Sigmoid colon (tissue), 7 donors: ENCODE measurements around the gene SDC4. TPM values are rescaled to one million over a fixed set of nuclear protein-coding genes. Genes with fewer than 3 reads are reported as not detected.

ENCODE experiments used
- DNase-seq: peaks from one replicate; pipeline ENCODE4 v3.0.0-alpha.2; 2019
- H3K27ac ChIP-seq, 4 donors: fragments of 200-600 bp; sonication (generic); one replicate each; pipeline ENCODE4 v1.5.1; 2016 to 2019; ENCODE audit warnings: mild to moderate bottlenecking in 1 of 4
- H3K27me3 ChIP-seq, 3 donors: fragments of 200-600 bp; sonication (generic); one replicate each; pipeline ENCODE4 v1.5.1; 2019; ENCODE audit warnings: mild to moderate bottlenecking in 1 of 3
- H3K36me3 ChIP-seq, 4 donors: fragments of 200-600 bp; sonication (generic); one replicate each; pipeline ENCODE4 v1.5.1; 2016 to 2019
- H3K4me1 ChIP-seq, 4 donors: fragments of 200-600 bp; sonication (generic); one replicate each; pipeline ENCODE4 v1.5.1; 2017 to 2019
- H3K4me3 ChIP-seq, 4 donors: fragments of 200-600 bp; sonication (generic); one replicate each; pipeline ENCODE4 v1.5.1; 2017 to 2019; ENCODE audit warnings: mild to moderate bottlenecking in 2 of 4, moderate library complexity in 1 of 4
- H3K9me3 ChIP-seq, 4 donors: fragments of 200-600 bp in 3 of 4; sonication (generic) in 3 of 4; one replicate each; pipeline versions ENCODE4 v1.5.1 to v1.6.1; 2013 to 2019
- CTCF ChIP-seq, 4 experiments: fragments of 450-650 bp in 3 of 4; fragments of 200-600 bp in 1 of 4; IDR thresholded peaks; one replicate each; pipeline ENCODE4 v1.5.1; 2016 to 2019; ENCODE audit warnings: antibody characterized with exemption in 4 of 4, mild to moderate bottlenecking in 3 of 4, moderate library complexity in 2 of 4
- EP300 ChIP-seq, 4 donors: sonication (generic); formaldehyde crosslinking; IDR thresholded peaks; one replicate each; pipeline ENCODE4 v1.6.1; 2017; ENCODE audit warnings: antibody characterized with exemption in 4 of 4
- POLR2A ChIP-seq, 2 donors: fragments of 450-650 bp; IDR thresholded peaks; one replicate each; pipeline ENCODE4 v1.6.1; 2016; ENCODE audit warnings: antibody characterized with exemption in 2 of 2, mild to moderate bottlenecking in 2 of 2, moderate library complexity in 2 of 2
- POLR2AphosphoS5 ChIP-seq, 4 donors: sonication (generic); formaldehyde crosslinking; IDR thresholded peaks; one replicate each; pipeline ENCODE4 v1.6.1; 2017; ENCODE audit warnings: antibody characterized with exemption in 4 of 4
- WGBS, 2 donors: extraction: QIAGEN DNeasy Blood & Tissue Kit; methylation state at CpG; one replicate each; pipeline ENCODE4 v1.1.7; 2013; 5-methylcytosine and 5-hydroxymethylcytosine counted together
- intact Hi-C: fragments of 100-400 bp; cut with DNase I; formaldehyde crosslinking; loops from one replicate; pipeline ENCODE4 v1.15.1; 2023
- polyA plus RNA-seq, 3 donors: library from polyadenylated mRNA; stranded (reverse); fragments of 200-250 nt; gene quantifications; one replicate each; pipeline ENCODE4 v1.2.3, GENCODE V29; 2013
- total RNA-seq, 4 donors: library from RNA; depleted of rRNA; stranded (reverse); fragments of >200 nt; gene quantifications; one replicate each; pipeline ENCODE4 v1.1.0, GENCODE V29; 2016
- donor health status: healthy with polysubstance abuse.
- donor health status: Bipolar disorder and iron deficiency.
- donor health status: healthy.

Gene SDC4
- total and polyA plus RNA-seq, 7 donors = 22.2 to 149 (median 79.9) TPM

GRCh38 chr20:45320948-45321595, 27.2 kb downstream of the SDC4 start:
- Histone ChIP-seq H3K27me3 (peaks cover 3 to 15% (median 9%) of the 10 kb centered on the region in 3 donors), H3K36me3 (peaks cover 5 to 18% (median 11%) of the 10 kb centered on the region in 4 donors), H3K4me1 (peaks cover 0 to 6% (median 2%) of the 10 kb centered on the region in 4 donors), H3K9me3 (no peaks in the 10 kb centered on the region), H3K27ac (no peak overlapping the region), H3K4me3 (no peak overlapping the region)
- intact Hi-C loops = loop anchor here (5.0 kb wide), 1 partner anchor 41 kb away; the partner anchor contains the start of gene SYS1
- TF ChIP-seq POLR2A (IDR thresholded peaks at IDR 0.05) = no peak
- no peak for TF ChIP-seq POLR2AphosphoS5 (IDR thresholded peaks at IDR 0.05)
- TF ChIP-seq CTCF (IDR thresholded peaks at IDR 0.05) = no peak
- no peak for TF ChIP-seq EP300 (IDR thresholded peaks at IDR 0.05)
- 56 to 60% methylated on average over 5 of the region's 5 CpGs for WGBS, 2 donors
- no peak for DNase-seq

- WGBS, 2 donors = 81 to 86% methylated on average over 2 of the region's 2 CpGs
- TF ChIP-seq CTCF (IDR thresholded peaks at IDR 0.05) = no peak
- no peak for TF ChIP-seq POLR2A (IDR thresholded peaks at IDR 0.05)
- no peak for TF ChIP-seq EP300 (IDR thresholded peaks at IDR 0.05)
- no peak for TF ChIP-seq POLR2AphosphoS5 (IDR thresholded peaks at IDR 0.05)
- peaks cover 3 to 34% (median 13%) of the 10 kb centered on the region in 3 donors for H3K27me3 ChIP-seq
- no peak for DNase-seq
- peaks cover 0 to 8% (median 2%) of the 10 kb centered on the region in 4 donors for H3K4me1 ChIP-seq
- H3K36me3 ChIP-seq = no peaks in the 10 kb centered on the region
- H3K9me3 ChIP-seq = no peaks in the 10 kb centered on the region
- no peak overlapping the region for H3K27ac ChIP-seq
- intact Hi-C loops = loop anchor here (1.0 to 2.0 kb wide), 2 partner anchors 118 to 452 kb away; no protein-coding TSS in a partner anchor
- no peak overlapping the region for H3K4me3 ChIP-seq
Observed at GRCh38 chr20:45318948-45319347, 29.3 kb downstream of the SDC4 start.

- TF ChIP-seq CTCF (IDR thresholded peaks at IDR 0.05) (no peak), POLR2A (IDR thresholded peaks at IDR 0.05) (no peak), POLR2AphosphoS5 (IDR thresholded peaks at IDR 0.05) (no peak), EP300 (IDR thresholded peaks at IDR 0.05) (no peak)
- no peaks in the 10 kb centered on the region for H3K36me3 ChIP-seq
- no peak for DNase-seq
Observed at GRCh38 chr20:45318386-45318939, 29.8 kb downstream of the SDC4 start.

GRCh38 chr20:45317826-45318225, 30.4 kb downstream of the SDC4 start:
- Histone ChIP-seq H3K36me3 (no peaks in the 10 kb centered on the region), H3K9me3 (no peaks in the 10 kb centered on the region), H3K27me3 (peaks cover 3 to 39% (median 18%) of the 10 kb centered on the region in 3 donors), H3K4me1 (peaks cover 0 to 8% (median 2%) of the 10 kb centered on the region in 4 donors), H3K4me3 (no peak overlapping the region), H3K27ac (no peak overlapping the region)
- WGBS, 2 donors = 75 to 88% methylated on average over 3 of the region's 3 CpGs
- no peak for DNase-seq
- TF ChIP-seq POLR2A (IDR thresholded peaks at IDR 0.05) = no peak
- no peak for TF ChIP-seq POLR2AphosphoS5 (IDR thresholded peaks at IDR 0.05)
- TF ChIP-seq CTCF (IDR thresholded peaks at IDR 0.05) = no peak
- no peak for TF ChIP-seq EP300 (IDR thresholded peaks at IDR 0.05)
- intact Hi-C loops = loop anchor here (2.0 kb wide), 1 partner anchor 453 kb away; no protein-coding TSS in a partner anchor

More at GRCh38 chr20:45318386-45318939, 29.8 kb downstream of the SDC4 start:
- 76 to 78% methylated on average over 7 of the region's 7 CpGs for WGBS, 2 donors
- no peak overlapping the region for H3K4me3 ChIP-seq
- no peak overlapping the region for H3K27ac ChIP-seq
- peaks cover 0 to 8% (median 2%) of the 10 kb centered on the region in 4 donors for H3K4me1 ChIP-seq
- intact Hi-C loops = loop anchor here (2.0 kb wide), 1 partner anchor 452 kb away; no protein-coding TSS in a partner anchor
- peaks cover 3 to 38% (median 18%) of the 10 kb centered on the region in 3 donors for H3K27me3 ChIP-seq
- no peaks in the 10 kb centered on the region for H3K9me3 ChIP-seq
